IPS-NIHi7 (cell line): ENCODE data around the gene HIP1.
"Not testable (repeated sequence)": the region's sequence is repeated elsewhere in the genome, so short reads cannot be mapped to it uniquely, and the experiment has no call there.

Experiments used
- DNase-seq: peaks from one replicate; pipeline ENCODE4 v3.0.0; 2012; ENCODE audit warnings: mixed read lengths; ENCODE audit errors: extremely low spot score

Gene HIP1

DNA sequence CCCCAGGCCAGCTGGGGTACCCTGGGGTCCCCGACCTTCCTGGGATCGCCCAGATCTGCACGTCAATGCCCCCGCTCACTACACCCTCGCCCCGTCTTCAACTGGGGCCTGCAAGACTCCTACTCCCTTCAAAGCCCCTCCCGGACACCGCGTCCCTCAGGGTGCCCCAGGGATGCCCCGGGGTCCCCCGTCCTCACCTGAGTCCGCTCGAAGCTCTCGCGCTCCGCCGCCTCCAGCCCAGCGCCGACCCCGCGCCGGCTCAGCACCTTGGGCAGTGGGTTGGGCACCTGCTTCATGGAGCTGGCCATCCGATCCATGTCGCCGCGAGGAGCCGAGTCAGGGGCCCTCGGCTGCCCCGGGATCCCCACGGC, at the start of gene HIP1:
TSS of gene HIP1 (minus strand) at position 338 of the 371 bp plus-strand sequence. CDS start at position 317, 21 bp downstream.
- no peak for DNase-seq

DNA sequence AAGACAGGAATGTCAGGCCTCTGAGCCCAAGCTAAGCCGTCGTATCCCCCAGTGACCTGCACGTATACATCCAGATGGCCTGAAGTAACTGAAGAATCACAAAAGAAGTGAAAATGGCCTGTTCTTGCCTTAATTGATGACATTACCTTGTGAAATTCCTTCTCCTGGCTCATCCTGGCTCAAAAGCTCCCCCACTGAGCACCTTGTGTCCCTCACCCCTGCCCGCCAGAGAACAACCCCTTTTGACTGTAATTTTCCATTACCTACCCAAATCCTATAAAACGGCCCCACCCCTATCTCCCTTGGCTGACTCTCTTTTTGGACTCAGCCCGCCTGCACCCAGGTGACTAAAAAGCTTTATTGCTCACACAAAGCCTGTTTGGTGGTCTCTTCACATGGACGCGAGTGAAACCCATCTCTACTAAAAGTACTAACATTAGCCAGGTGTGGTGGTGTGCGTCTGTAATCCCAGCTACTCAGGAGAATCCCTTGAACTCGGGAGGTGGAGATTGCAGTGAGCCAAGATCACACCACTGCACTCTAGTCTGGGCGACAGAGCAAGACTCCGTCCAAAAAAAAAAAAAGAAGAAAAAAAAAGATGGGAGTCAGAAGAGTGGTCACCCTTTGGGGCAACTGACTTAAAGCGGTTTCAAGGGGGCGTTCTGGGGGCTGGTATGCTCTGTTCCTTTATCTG, 49.6 kb upstream of the HIP1 start:
- not testable (repeated sequence) for DNase-seq

DNA sequence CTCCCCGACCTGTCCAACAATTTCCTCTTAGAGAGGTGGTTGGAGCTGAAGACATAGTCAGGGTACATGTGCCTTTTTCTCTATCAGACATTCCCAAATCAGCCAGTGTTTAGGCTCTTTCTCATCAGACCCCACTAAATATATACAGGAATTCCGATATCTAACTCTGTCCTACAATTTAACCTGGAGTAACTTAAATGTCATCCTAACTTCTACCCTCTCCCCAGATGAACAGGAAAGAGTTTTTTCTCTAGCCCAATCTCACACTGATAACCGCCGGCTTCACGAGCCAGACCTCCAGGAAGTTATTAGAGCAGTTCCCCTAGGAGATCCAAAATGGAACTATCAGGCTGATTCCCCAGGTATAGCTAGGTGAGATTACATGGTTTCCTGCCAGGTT, 44.3 kb upstream of the HIP1 start:
- not testable (repeated sequence) for DNase-seq

DNA sequence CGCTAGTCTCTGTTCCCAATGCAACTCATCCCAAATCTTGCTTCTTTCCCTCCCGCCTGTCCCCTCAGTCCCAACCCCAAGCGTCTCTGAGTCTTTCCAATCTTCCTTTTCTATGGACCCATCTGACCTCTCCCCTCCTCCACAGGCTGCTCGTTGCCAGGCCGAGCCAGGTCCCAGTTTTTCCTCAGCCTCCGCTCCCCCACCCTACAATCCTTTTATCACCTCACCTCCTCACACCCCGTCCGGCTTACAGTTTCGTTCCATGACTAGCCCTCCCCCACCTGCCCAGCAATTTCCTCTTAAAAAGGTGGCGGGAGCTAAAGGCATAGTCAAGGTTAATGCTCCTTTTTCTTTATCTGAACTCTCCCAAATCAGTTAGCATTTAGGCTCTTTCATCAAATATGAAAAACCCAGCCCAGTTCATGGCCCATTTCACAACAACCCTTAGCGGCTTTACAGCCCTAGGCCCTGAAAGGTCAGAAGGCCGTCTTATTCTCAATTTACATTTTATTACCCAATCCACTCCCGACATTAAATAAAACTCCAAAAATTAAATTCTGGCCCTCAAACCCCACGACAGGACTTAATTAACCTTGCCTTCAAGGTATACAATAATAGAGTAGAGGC, 42.0 kb upstream of the HIP1 start:
- DNase-seq, result not testable (repeated sequence)

DNA sequence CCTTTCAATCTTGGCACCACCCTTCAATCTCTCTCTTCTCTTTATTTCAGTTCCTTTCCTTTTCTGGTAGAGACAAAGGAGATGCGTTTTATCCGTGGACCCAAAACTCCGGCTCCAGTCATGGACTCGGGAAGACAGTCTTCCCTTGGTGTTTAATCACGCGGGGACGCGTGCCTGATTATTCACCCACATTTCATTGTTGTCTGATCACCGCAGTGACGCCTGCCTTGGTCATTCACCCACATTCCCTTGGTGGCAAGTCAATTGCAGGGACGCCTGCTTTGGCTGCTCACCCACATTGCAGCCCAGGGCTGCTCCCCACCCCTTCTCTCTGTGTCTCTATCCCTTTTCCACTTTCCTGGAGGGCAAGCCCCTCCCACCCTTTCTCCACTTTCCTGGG, 40.8 kb upstream of the HIP1 start:
- not testable (repeated sequence) for DNase-seq

DNA sequence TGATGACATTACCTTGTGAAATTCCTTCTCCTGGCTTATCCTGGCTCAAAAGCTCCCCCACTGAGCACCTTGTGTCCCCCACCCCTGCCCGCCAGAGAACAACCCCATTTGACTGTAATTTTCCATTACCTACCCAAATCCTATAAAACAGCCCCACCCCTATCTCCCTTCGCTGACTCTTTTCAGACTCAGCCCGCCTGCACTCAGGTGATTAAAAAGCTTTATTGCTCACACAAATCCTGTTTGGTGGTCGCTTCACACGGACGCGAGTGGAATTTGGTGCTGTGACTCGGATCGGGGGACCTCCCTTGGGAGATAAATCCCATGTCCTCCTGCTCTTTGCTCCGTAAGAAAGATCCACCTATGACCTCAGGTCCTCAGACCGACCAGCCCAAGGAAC, 40.3 kb upstream of the HIP1 start:
- not testable (repeated sequence) for DNase-seq

DNA sequence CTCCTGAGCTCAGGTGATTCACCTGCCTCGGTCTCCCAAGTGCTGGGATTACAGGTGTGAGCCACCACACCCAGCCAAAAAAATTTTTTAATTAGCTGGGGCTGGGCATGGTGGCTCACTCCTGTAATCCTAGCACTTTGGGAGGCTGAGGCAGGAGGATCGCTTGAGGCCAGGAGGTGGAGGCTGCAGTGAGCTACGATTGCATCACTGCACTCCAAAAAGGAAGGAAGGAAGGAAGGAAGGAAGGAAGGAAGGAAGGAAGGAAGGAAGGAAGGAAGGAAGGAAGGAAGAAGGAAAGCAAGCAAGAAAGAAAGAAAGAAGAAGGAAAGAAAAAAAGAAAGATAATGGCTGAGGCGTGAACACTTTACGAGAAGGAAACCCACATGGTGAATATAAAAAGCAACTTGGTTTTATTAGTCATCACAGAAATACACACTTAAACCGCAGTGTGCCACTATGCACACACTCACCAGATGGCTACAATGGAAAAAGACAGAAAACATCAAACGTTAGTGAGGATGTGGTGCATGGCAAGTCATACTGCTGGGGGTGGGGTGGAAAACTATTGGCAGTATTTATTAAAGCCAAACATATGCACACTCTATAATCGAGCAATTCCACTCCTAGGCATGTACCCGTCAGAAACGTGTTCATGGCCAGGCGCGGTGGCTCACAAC, 37.7 kb upstream of the HIP1 start:
- DNase-seq, result no peak

DNA sequence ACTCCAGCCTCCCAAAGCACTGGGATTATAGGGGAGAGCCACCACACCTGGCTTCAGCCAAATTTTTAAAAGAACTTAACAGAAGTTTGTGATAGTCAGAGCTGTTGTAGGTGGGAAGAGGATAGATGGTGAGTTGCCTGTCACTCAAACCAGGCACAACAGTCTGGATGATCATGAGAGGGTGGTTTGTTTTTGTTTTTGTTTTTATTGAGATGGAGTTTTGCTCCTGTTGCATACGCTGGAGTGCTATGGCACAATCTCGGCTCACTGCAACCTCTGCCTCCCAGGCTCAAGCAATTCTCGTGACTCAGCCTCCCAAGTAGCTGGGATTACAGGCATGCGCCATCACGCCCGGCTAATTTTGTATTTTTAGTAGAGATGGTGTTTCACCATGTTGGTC, 35.2 kb upstream of the HIP1 start:
- DNase-seq, result not testable (repeated sequence)

DNA sequence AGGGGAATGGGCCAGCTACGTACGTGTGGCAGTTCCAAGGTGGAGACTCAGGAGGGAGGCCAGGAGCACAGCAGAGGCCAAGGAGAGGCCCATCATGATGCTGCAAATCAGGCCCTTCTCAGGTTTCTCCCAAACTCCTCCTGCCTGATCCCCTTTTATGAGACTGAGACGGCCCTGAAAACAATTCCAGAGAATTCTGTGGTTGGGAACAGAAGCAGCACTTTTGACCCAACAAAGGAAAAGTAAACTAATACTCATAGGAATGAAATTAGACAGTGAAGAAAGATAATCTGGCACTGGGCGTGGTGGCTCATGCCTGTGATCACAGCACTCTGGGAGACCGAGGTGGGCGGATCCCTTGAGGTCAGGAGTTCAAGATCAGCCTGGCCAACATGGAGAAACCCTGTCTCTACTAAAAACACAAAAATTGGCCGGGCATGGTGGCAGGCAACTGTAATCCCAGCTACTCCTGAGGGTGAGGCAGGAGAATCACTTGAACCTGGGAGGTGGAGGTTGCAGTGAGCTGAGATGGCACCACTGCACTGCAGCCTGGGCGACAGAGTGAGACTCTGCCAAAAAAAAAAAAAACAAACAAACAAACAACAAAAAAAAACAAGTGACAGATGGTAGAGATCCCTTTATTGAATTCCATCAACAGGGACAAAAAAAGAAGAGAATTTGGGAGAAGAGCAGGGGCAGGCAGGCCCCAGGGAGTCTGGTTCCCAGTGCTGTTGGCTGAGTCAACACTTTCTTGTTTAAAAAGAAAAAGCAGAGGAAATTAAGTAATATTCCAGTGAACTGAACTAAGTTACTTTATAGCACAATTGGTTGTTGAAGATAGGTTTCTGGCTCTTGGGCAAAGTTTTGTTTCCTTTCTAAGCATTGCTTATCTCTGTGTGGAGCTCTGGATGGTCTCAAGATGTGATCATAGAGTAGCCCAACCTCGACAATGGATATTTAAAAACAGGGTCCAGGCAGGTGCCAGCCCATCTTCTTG, 33.6 kb upstream of the HIP1 start, which contains the start of gene CCL26:
TSS of gene CCL26 (minus strand) at position 131 of the 997 bp plus-strand sequence. CDS start at position 96, 35 bp downstream.
- no peak for DNase-seq

DNA sequence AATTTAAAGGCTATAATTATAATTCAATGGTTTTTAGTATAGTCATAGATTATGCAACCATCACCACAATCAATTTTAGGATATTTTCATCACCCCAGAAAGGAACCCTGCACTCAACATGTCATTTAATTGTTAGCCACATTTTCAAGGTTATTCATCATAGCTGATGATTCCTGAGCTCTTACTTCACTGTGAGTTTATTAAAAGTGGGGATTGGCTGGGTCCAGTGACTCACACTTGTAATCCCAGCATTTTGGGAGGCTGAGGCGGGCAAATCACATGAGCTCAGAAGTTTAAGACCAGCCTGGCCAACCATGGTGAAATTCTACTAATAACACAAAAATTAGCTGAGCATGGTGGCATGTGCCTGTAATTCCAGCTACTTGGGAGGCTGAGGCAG, 32.5 kb upstream of the HIP1 start:
- DNase-seq, result no peak

DNA sequence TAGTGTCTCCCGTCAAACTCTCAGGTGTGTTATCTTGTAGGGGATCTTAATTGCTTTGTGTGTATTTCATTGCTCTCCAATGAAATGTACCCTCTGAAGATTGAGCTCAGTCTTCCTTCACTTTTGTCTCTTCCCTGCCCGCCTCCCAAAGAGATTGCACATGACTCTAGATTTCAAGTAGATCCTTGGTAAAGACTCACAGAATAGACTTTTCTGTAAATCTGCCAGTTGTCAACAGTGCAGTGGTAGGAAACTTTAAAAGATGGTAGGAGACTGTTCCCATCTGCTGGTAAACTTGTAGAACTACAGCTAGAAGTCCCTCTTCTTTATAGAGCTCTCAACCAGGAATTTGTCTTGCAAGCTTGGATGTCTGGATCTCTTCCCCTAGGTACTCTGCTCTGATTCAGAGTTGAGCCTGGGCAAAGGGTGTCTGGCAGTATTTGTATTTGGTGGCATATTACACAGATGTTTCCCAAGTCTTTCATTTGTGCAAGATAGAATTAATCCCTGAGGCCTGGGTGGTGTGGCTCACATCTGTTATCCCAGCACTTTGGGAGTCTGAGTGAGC, 23.7 kb upstream of the HIP1 start:
- peak; percentile 84 for DNase-seq

DNA sequence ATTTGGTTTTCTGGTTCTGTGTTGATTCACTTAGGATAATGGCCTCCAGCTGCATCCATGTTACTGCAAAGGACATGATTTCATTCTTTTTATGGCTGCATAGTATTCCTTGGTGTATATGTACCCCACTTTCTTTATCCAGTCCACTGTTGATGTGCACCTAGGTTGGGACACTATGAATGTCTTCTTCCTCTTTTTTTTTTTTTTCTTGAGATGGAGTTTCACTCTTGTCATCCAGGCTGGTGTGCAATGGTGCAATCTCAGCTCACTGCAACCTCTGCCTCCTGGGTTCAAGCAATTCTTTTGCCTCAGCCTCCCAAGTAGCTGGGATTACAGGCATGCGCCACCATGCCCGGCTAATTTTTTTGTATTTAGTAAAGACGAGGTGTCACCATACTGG, 23.1 kb upstream of the HIP1 start:
- not testable (repeated sequence) for DNase-seq

DNA sequence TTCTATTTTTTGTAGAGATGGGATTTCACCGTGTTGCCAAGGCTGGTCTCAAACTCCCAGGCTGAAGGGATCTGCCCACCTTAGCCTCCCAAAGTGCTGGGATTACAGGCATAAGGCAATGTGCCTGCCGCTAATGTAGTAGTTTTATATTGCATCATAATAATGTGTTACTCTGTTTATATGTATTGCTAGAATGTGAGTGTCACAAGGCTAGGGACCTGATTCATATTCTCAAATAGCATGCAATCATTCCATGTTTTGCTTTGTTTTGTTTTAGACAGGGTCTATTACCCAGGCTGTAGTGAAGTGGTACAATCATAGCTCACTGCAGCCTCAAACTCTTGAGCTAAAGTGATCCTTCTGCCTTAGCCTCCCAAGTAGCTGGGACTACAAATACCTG, 19.8 kb upstream of the HIP1 start:
- no peak for DNase-seq

DNA sequence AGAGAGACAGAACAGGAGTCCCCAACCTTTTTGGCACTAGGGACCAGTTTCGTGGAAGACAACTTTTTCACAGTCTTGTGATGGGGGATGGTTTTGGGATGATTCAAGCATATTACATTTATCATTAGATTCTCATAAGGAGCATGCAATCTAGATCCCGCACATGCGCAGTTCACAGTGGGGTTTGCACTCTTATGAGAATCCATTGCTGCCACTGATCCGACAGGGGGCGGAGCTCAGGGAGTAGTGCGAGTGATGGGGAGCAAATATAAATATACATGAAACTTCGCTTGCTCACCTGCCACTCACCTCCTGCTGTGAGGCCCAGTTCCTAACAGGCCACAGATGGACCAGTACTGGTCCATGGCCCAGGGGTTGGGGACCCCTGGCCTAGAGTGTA, 19.1 kb upstream of the HIP1 start:
- no peak for DNase-seq

DNA sequence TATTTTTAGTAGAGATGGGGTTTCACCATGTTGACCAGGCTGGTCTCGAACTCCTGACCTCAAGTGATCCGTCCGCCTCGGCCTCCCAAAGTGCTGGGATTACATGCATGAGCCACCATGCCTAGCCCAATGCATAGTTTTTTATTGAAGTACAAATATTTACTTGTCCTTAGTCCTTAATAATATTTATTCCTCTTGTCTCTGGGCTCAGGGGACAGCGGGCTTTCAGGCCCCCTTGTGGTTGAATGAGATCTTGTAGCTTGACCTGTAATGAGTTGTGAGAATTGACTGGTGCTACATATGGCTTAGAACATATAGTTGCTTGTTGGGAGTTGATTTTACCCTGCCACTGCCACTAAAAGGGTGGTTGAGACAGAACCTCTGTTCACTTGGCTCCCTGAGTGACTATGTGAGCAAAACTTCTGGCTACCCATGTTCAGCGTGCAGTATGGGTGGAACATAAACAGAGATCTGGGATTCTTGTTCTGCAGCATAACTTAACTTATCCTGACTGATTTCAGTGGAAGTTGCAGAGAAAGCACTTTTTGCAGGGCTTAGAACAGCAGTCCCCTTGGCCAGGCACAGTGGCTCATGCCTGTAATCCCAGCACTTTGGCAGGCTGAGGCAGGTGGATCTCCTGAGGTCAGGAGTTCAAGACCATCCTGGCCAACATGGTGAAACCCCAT, 18.4 kb upstream of the HIP1 start:
- peak; percentile 54 for DNase-seq

DNA sequence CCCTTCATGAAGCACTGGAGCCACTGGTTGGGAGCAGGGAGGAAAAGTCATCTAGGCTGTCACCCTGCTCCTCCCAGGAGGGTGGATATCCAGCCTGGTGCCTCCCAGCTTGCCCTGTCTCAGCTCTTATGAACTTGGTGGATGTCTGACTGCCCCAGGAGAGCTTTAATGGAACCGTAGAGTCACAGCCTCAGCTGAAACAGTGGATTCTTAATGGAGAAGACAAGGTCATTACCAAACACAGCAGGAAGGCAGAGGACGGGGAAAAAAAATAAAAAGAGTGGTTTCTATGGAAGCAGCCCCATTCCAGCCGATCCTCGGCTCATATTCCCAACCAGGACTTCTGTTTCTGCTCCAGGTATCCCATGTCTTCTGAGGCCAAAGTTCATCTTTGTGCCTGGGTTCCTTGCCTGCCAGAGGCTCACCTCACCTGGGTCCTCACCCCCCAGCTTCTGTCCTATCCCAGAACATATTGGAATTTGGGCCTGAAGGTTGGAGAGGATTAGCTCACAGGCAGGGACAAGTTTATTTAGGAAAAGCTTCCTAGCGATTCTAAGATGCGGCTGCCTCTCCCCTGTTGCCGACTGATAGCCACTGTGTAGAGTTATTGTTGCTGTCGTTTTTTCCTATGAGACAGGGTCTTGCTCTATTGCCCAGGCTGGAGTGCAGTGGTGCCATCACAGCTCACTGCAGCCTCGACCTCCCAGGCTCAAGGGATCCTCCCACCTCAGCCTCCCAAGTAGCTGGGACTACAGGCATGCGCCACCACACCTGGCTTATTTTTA, 17.7 kb upstream of the HIP1 start:
- no peak for DNase-seq

DNA sequence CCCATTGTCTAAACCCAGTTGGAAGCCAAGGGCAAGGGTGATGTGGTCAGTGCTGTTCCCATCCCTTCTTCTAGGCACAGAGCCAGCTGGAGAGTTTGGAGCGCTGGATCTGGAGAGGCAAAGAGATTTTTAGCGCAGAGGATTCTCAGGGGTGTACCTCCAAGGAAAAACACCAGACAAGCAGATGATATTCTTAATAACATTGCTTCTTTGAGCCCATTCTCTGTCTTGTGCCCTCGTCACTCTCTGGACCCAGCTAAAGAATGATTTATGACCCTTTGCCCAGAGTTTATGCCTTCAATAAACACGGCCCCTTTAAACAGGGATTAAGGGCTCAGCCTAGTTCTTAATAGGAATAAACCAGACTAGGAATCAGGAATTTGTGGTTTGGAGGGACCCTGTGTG, 4.7 kb upstream of the HIP1 start:
- DNase-seq, result no peak

DNA sequence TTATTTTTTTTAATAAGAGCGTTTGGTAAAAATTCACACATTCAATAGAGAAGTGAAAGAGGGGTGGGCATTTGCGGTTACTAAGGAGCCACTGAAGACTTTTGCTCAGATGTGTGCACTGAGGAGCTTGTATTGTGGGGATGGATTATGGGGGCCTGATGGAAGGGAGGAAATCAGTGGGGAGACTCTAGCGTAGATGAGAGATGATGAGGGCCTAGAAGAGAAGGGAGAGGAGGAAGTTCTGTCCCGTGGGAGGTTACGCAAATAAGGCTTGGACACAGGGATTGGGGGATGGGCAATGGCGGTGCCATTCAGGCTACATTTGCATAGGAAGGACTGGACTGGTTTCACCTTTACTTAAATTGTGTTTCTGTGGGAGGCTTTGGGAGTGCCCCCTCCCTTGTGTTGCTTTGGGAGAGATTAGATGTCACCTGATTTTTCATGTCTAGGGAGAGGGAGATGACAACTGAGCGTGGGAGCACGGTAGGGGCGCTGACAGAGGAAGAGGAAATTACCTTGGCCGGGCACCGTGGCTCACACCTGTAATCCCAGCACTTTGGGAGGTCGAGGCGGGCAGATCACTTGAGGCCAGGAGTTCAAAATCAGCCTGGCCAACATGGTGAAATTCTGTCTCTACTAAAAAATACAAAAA, 2.2 kb upstream of the HIP1 start:
- DNase-seq, result no peak
